ENCODE results near the gene KCNG2.

DNA sequence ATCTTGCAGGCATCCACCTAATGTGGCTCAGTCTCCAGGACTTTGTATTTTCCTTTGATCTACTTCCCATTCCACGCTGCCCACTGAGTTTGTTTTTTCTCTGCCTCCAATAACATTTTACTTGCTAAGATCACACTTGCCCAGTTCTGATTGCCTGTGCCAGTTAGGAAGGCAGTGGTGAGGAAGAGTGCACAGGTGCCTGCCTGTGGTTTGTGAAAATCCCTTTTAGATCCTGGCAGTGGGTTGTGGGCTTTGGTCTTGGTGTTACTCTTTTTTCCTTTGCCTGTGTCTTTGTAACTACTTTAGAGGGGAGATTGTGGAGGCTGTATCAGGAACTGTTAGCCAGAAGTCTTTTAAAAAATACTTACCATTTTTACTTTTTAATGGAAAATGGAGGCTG, 36.9 kb upstream of the KCNG2 start:
- TF ChIP-seq, protein P1, sequence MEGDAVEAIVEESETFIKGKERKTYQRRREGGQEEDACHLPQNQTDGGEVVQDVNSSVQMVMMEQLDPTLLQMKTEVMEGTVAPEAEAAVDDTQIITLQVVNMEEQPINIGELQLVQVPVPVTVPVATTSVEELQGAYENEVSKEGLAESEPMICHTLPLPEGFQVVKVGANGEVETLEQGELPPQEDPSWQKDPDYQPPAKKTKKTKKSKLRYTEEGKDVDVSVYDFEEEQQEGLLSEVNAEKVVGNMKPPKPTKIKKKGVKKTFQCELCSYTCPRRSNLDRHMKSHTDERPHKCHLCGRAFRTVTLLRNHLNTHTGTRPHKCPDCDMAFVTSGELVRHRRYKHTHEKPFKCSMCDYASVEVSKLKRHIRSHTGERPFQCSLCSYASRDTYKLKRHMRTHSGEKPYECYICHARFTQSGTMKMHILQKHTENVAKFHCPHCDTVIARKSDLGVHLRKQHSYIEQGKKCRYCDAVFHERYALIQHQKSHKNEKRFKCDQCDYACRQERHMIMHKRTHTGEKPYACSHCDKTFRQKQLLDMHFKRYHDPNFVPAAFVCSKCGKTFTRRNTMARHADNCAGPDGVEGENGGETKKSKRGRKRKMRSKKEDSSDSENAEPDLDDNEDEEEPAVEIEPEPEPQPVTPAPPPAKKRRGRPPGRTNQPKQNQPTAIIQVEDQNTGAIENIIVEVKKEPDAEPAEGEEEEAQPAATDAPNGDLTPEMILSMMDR (conservative IDR thresholded peaks at IDR 0.05), result no peak
- no peak for TF ChIP-seq ZFX (IDR thresholded peaks at IDR 0.05)
